Hepatic stellate cell (primary cell): Measurements from ENCODE around the gene EME2.
A peak's percentile ranks its signal among the peaks of the same experiment; 100 is the strongest.
"Not testable (repeated sequence)": the region's sequence is repeated elsewhere in the genome, so short reads cannot be mapped to it uniquely, and the experiment has no call there.

Source experiments
- DNase-seq: peaks from one replicate; pipeline ENCODE4 v3.0.0; 2011; ENCODE audit warnings: low spot score

EME2 gene

GRCh38 chr16:1791256-1791942 is 18.8 kb downstream of the EME2 start:
- DNase-seq = no peak

GRCh38 chr16:1791943-1792812 is 19.6 kb downstream of the EME2 start:
- DNase-seq = no peak

- no peak for DNase-seq
Measured at GRCh38 chr16:1792836-1793577, 20.4 kb downstream of the EME2 start.

- DNase-seq = no peak
Measured at GRCh38 chr16:1793578-1794220, 21.1 kb downstream of the EME2 start, which contains the start of gene IGFALS. Gene IGFALS (minus strand): TSS chr16:1793705. CDS start chr16:1793652, 53 bp downstream.

- no peak for DNase-seq
Measured at GRCh38 chr16:1794221-1794871, 21.7 kb downstream of the EME2 start.

- DNase-seq = no peak
Measured at GRCh38 chr16:1794908-1795666, 22.5 kb downstream of the EME2 start.

- DNase-seq = not testable (repeated sequence)
Measured at GRCh38 chr16:1799263-1799662, 26.7 kb downstream of the EME2 start.

- DNase-seq = no peak
Measured at GRCh38 chr16:1800701-1801100, 28.1 kb downstream of the EME2 start.

- DNase-seq = no peak
Measured at GRCh38 chr16:1807626-1808025, 35.0 kb downstream of the EME2 start.

GRCh38 chr16:1808691-1809090 is 36.1 kb downstream of the EME2 start:
- DNase-seq = no peak

GRCh38 chr16:1809281-1809801 is 36.7 kb downstream of the EME2 start:
- DNase-seq = no peak

GRCh38 chr16:1810106-1810505 is 37.5 kb downstream of the EME2 start:
- DNase-seq = no peak

- DNase-seq = no peak
Measured at GRCh38 chr16:1810536-1810935, 37.9 kb downstream of the EME2 start.

- peak; percentile 66 for DNase-seq
Measured at GRCh38 chr16:1812732-1813163, 40.1 kb downstream of the EME2 start.

- DNase-seq = no peak
Measured at GRCh38 chr16:1815461-1815860, 42.9 kb downstream of the EME2 start.

- DNase-seq = no peak
Measured at GRCh38 chr16:1816396-1817275, 44.0 kb downstream of the EME2 start.

- no peak for DNase-seq
Measured at GRCh38 chr16:1817276-1817589, 44.6 kb downstream of the EME2 start.

GRCh38 chr16:1817716-1818115 is 45.1 kb downstream of the EME2 start:
- DNase-seq = no peak

- DNase-seq = no peak
Measured at GRCh38 chr16:1818204-1818872, 45.7 kb downstream of the EME2 start.
